Measurements from ENCODE around the gene TSTD1. TPM values are rescaled to one million over a fixed set of nuclear protein-coding genes. Genes with fewer than 3 reads are reported as not detected.

The TSTD1 gene
- total RNA-seq, 4 donors from 2014 or later = 15.7 to 46.9 (median 37.4) TPM

DNA sequence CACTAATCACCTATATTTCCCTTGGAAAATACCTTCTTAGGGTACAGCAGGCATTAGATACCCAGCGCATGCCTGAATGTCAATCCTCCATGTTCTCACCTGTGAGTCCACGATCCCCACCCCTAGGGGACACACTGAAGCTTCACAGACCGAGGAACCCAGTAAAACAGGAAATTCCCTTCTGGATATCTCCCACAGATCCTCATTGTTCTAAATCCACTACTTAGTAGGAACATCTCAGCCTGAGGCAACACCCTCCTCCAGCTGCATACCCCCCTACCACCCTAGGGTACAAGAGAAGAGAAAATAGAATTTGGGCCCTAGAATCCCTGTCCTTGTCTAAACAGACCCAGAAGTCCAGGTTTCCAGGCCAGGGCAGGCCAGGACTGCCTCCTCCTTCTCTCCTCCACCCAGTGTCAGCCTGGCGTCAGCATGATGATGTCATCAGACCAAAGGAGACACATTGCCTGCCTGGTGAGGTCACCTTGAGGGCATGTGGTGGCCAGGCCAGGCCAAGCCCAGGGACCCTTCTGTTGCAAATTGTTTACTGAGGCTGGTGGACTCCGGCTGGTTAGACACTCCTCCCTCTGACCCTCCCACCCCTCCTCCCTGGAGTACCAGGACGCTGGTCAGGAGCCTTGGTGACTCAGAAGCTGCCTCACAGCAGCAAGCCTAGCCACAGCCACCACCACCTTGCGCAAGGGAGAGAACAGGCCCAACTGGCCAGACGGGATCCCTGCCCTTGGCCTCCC lies 44.4 kb upstream of the TSTD1 start:
- no peak overlapping the region for H3K4me3 ChIP-seq
- no peaks in the 10 kb centered on the region for H3K27me3 ChIP-seq
- no peaks in the 10 kb centered on the region for H3K9me3 ChIP-seq
- peak in 1 of 2 donors; percentile 41 for TF ChIP-seq EP300 (IDR thresholded peaks at IDR 0.05)
- TF ChIP-seq, protein P1, sequence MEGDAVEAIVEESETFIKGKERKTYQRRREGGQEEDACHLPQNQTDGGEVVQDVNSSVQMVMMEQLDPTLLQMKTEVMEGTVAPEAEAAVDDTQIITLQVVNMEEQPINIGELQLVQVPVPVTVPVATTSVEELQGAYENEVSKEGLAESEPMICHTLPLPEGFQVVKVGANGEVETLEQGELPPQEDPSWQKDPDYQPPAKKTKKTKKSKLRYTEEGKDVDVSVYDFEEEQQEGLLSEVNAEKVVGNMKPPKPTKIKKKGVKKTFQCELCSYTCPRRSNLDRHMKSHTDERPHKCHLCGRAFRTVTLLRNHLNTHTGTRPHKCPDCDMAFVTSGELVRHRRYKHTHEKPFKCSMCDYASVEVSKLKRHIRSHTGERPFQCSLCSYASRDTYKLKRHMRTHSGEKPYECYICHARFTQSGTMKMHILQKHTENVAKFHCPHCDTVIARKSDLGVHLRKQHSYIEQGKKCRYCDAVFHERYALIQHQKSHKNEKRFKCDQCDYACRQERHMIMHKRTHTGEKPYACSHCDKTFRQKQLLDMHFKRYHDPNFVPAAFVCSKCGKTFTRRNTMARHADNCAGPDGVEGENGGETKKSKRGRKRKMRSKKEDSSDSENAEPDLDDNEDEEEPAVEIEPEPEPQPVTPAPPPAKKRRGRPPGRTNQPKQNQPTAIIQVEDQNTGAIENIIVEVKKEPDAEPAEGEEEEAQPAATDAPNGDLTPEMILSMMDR (IDR thresholded peaks at IDR 0.05) = no peak
- peak; percentile 40 to 64 for DNase-seq (ENCODE audit: low spot score in 2 of 2)
- 33 to 56% methylated on average over 8 of the region's 8 CpGs for WGBS, 2 donors
- no peaks in the 10 kb centered on the region for H3K36me3 ChIP-seq
- H3K4me1 ChIP-seq = no peaks in the 10 kb centered on the region
- peak overlapping the region in 1 of 4 donors; percentile 21 for H3K27ac ChIP-seq

DNA sequence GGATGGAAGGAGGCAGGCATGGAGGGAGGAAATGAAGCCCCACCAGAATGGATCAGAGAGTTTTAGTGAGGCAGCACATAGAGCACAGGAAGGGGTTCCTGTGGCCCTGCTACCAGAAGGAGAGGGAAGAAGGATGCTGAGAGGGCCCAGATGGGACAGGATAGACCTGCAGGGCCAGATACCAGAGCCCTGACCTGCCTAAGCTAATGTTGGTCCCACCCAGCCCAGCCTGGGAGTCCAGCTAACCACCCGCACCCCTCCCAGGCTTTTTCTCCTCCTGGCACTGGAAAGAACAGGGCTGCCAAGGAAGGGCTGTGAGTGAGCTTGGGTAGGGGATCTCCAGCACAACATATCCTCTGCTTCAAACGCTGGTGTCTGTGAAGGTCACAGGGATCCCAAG lies 43.7 kb upstream of the TSTD1 start:
- DNase-seq (ENCODE audit: low spot score in 2 of 2) = no peak
- 88 to 92% methylated on average over 2 of the region's 2 CpGs for WGBS, 2 donors
- Histone ChIP-seq H3K36me3 (no peaks in the 10 kb centered on the region), H3K9me3 (no peaks in the 10 kb centered on the region), H3K27ac (peak overlapping the region in 1 of 4 donors; percentile 21), H3K4me1 (no peaks in the 10 kb centered on the region), H3K4me3 (no peak overlapping the region), H3K27me3 (no peaks in the 10 kb centered on the region)
- TF ChIP-seq EP300 (IDR thresholded peaks at IDR 0.05) (no peak), POLR2A (IDR thresholded peaks at IDR 0.05) (no peak)
- TF ChIP-seq, protein P1 (IDR thresholded peaks at IDR 0.05) = no peak

DNA sequence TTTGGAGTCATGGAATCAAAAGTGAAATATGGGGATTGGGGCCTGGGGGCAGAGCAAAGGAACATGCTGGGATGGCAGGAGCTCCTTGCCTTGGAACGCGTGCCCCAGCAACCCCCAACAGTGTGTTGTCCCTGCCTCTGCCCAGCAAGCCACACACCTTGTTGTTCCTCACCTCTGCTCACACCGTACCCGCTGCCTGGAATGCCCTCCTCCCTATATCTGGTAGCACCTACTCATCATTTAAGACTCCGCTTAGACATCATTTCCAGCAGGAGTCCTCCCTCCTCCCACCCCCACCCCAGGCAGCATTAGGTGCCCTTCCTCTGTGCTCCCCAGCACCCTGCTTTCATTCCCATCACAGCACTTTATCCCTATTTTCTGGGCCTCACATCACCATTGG lies 42.8 kb upstream of the TSTD1 start:
- Histone ChIP-seq H3K4me1 (no peaks in the 10 kb centered on the region), H3K4me3 (no peak overlapping the region), H3K36me3 (no peaks in the 10 kb centered on the region), H3K27ac (no peak overlapping the region), H3K9me3 (no peaks in the 10 kb centered on the region), H3K27me3 (no peaks in the 10 kb centered on the region)
- 77% methylated on average over 5 of the region's 5 CpGs for WGBS, 2 donors
- TF ChIP-seq POLR2A (IDR thresholded peaks at IDR 0.05) (no peak), EP300 (IDR thresholded peaks at IDR 0.05) (no peak)
- TF ChIP-seq, protein P1 (IDR thresholded peaks at IDR 0.05) = no peak
- DNase-seq (ENCODE audit: low spot score in 2 of 2) = no peak

GRCh38 chr1:161080441-161081405 lies 42.0 kb upstream of the TSTD1 start:
- Histone ChIP-seq H3K4me3 (no peak overlapping the region), H3K4me1 (no peaks in the 10 kb centered on the region), H3K9me3 (no peaks in the 10 kb centered on the region), H3K36me3 (no peaks in the 10 kb centered on the region), H3K27ac (no peak overlapping the region), H3K27me3 (no peaks in the 10 kb centered on the region)
- no peak for DNase-seq (ENCODE audit: low spot score in 2 of 2)
- 61 to 64% methylated on average over 5 of the region's 5 CpGs for WGBS, 2 donors
- TF ChIP-seq, protein P1 (IDR thresholded peaks at IDR 0.05) = no peak
- TF ChIP-seq POLR2A (IDR thresholded peaks at IDR 0.05) = no peak
- no peak for TF ChIP-seq EP300 (IDR thresholded peaks at IDR 0.05)
